ENCODE measurements around the gene CNIH1.

DNA sequence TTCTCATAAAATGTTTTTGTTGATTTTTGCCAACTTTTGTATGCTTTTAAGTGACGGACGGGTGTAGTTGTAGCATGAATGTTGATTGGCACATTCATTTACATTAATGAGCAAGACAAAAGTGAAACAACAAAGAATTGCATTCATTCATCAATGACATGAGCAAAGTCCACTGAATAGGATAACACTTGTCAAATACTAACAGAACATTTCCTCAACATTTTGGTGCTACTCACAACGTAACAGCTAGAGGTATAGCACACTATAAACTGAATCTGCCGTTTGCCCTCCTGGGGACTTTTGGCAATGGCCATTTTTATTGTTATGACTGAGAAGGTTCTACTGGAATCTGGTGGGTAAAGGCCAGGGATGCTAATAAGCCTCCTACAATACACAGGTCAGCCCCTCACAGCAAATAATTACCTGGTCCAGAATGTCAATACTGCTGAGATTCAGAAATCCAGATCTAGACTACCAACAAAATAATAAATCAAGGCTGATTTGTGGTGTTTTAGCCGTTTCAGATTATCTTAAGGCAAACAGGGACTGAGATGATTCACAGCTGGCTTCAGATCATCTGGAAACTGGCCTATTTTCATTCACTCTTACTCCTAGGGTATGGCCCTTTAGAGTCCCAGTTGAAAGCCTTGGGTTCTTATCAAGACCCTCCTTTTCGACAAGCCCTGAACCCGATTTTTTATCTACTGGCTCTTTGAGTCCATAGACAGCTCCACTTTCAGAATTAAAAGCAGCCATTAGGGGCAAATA lies 66.9 kb downstream of the CNIH1 start:
- TF ChIP-seq POLR2AphosphoS5 (IDR thresholded peaks at IDR 0.05; ENCODE audit: low read depth, low read length), result no peak
- no peak for TF ChIP-seq SIN3A (IDR thresholded peaks at IDR 0.05; ENCODE audit: borderline replicate concordance, insufficient read depth, low read length)
- no peak for TF ChIP-seq TAF1 (IDR thresholded peaks at IDR 0.05; ENCODE audit: borderline replicate concordance, insufficient read depth, low read length)
- TF ChIP-seq, protein P1, sequence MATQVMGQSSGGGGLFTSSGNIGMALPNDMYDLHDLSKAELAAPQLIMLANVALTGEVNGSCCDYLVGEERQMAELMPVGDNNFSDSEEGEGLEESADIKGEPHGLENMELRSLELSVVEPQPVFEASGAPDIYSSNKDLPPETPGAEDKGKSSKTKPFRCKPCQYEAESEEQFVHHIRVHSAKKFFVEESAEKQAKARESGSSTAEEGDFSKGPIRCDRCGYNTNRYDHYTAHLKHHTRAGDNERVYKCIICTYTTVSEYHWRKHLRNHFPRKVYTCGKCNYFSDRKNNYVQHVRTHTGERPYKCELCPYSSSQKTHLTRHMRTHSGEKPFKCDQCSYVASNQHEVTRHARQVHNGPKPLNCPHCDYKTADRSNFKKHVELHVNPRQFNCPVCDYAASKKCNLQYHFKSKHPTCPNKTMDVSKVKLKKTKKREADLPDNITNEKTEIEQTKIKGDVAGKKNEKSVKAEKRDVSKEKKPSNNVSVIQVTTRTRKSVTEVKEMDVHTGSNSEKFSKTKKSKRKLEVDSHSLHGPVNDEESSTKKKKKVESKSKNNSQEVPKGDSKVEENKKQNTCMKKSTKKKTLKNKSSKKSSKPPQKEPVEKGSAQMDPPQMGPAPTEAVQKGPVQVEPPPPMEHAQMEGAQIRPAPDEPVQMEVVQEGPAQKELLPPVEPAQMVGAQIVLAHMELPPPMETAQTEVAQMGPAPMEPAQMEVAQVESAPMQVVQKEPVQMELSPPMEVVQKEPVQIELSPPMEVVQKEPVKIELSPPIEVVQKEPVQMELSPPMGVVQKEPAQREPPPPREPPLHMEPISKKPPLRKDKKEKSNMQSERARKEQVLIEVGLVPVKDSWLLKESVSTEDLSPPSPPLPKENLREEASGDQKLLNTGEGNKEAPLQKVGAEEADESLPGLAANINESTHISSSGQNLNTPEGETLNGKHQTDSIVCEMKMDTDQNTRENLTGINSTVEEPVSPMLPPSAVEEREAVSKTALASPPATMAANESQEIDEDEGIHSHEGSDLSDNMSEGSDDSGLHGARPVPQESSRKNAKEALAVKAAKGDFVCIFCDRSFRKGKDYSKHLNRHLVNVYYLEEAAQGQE (IDR thresholded peaks at IDR 0.05; ENCODE audit: insufficient read depth in 1 of 2, low read depth in 2 of 2, low read length in 2 of 2), result no peak
- TF ChIP-seq FOXP2 (optimal IDR thresholded peaks at IDR 0.05; ENCODE audit: borderline replicate concordance, extremely low read depth, extremely low read length, insufficient read depth), result no peak
